Measurements from ENCODE around the gene PAPLN. TPM values are rescaled to one million over a fixed set of nuclear protein-coding genes. Genes with fewer than 3 reads are reported as not detected.

Gene PAPLN
- total RNA-seq, 1 experiment from 2014 or later, result 9.6 TPM

DNA sequence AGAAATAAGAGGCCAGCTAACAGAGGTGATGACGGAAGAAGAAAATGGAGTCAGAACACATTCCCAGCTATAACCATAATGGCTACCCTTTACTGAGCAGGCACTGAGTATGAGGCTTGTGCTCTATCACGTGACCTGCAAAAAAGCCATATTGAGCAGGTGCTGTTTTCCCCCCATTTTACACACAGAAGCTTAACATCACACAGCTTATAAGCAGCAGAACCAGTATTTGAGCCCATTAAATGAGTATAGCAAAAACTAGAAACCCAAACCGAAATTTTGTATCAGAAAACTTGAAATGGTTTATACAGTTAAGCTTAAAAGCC is 28.4 kb downstream of the PAPLN start (continued):
- TF ChIP-seq, protein P1, sequence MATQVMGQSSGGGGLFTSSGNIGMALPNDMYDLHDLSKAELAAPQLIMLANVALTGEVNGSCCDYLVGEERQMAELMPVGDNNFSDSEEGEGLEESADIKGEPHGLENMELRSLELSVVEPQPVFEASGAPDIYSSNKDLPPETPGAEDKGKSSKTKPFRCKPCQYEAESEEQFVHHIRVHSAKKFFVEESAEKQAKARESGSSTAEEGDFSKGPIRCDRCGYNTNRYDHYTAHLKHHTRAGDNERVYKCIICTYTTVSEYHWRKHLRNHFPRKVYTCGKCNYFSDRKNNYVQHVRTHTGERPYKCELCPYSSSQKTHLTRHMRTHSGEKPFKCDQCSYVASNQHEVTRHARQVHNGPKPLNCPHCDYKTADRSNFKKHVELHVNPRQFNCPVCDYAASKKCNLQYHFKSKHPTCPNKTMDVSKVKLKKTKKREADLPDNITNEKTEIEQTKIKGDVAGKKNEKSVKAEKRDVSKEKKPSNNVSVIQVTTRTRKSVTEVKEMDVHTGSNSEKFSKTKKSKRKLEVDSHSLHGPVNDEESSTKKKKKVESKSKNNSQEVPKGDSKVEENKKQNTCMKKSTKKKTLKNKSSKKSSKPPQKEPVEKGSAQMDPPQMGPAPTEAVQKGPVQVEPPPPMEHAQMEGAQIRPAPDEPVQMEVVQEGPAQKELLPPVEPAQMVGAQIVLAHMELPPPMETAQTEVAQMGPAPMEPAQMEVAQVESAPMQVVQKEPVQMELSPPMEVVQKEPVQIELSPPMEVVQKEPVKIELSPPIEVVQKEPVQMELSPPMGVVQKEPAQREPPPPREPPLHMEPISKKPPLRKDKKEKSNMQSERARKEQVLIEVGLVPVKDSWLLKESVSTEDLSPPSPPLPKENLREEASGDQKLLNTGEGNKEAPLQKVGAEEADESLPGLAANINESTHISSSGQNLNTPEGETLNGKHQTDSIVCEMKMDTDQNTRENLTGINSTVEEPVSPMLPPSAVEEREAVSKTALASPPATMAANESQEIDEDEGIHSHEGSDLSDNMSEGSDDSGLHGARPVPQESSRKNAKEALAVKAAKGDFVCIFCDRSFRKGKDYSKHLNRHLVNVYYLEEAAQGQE (IDR thresholded peaks at IDR 0.05; ENCODE audit: low read depth), result no peak
- TF ChIP-seq, protein P2, sequence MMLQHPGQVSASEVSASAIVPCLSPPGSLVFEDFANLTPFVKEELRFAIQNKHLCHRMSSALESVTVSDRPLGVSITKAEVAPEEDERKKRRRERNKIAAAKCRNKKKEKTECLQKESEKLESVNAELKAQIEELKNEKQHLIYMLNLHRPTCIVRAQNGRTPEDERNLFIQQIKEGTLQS (IDR thresholded peaks at IDR 0.05), result no peak
- no peak for TF ChIP-seq SRF (IDR thresholded peaks at IDR 0.05; ENCODE audit: low read depth)
- TF ChIP-seq ZFX (IDR thresholded peaks at IDR 0.05), result no peak
- TF ChIP-seq CBX3 (IDR thresholded peaks at IDR 0.05; ENCODE audit: low read depth), result no peak
- no peak for TF ChIP-seq RAD21 (IDR thresholded peaks at IDR 0.05; ENCODE audit: low read depth)
- no peak for TF ChIP-seq CEBPB (IDR thresholded peaks at IDR 0.05; ENCODE audit: low read depth)
- no peak for TF ChIP-seq ZNF274 (IDR thresholded peaks at IDR 0.05; ENCODE audit: low read depth, low read length)
- TF ChIP-seq EZH2phosphoT487 (IDR thresholded peaks at IDR 0.05; ENCODE audit: borderline replicate concordance), result no peak

GRCh38 chr14:73266317-73266716 is 29.0 kb downstream of the PAPLN start:
- RAD21 ChIA-PET (ENCODE audit: low non-redundant PET in 1 of 2, low total read pairs in 2 of 2, uncharacterized antibody in 2 of 2, unreplicated experiment in 2 of 2), result no interaction called here
- no peaks in the 10 kb centered on the region for H3K79me2 ChIP-seq (ENCODE audit: insufficient read depth, low read length)
- intact Hi-C loops (cut with micrococcal nuclease), result no loop called here
- H3K4me1 ChIP-seq (ENCODE audit: control insufficient read depth in 1 of 2, insufficient read depth in 2 of 2, low read length in 2 of 2), result no peaks in the 10 kb centered on the region
- H3K36me3 ChIP-seq (ENCODE audit: control insufficient read depth in 1 of 2, insufficient read depth in 2 of 2, low read length in 2 of 2), result no peaks in the 10 kb centered on the region
- H3K9me3 ChIP-seq (ENCODE audit: control insufficient read depth in 1 of 2, insufficient read depth in 1 of 2, low read depth in 1 of 2, low read length in 2 of 2), result no peaks in the 10 kb centered on the region
- DNase-seq (ENCODE audit: low read depth, low spot score) (no peak), ATAC-seq (no peak)
- H3K4me3 ChIP-seq (replicated peaks in 1 of 2; ENCODE audit: low read depth in 1 of 2, low read length in 2 of 2), result no peak overlapping the region
- TF ChIP-seq, protein P3, sequence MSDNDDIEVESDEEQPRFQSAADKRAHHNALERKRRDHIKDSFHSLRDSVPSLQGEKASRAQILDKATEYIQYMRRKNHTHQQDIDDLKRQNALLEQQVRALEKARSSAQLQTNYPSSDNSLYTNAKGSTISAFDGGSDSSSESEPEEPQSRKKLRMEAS (IDR thresholded peaks at IDR 0.05), result no peak
- TF ChIP-seq SRF (IDR thresholded peaks at IDR 0.05; ENCODE audit: low read depth), result no peak
- no peak for TF ChIP-seq RAD21 (IDR thresholded peaks at IDR 0.05; ENCODE audit: low read depth)
- TF ChIP-seq ELF1 (IDR thresholded peaks at IDR 0.05; ENCODE audit: borderline replicate concordance, low read depth), result no peak
- no peak for TF ChIP-seq SIN3A (IDR thresholded peaks at IDR 0.05; ENCODE audit: low read depth)
- no peak for TF ChIP-seq TCF7L2 (IDR thresholded peaks at IDR 0.05; ENCODE audit: borderline replicate concordance, extremely low read depth, insufficient read depth, insufficient read length)
- H3K9me2 ChIP-seq (ENCODE audit: insufficient read depth), result no peaks in the 10 kb centered on the region
- CTCF ChIA-PET, result interaction anchor here (0.6 to 1.4 kb wide), 2 partner anchors 20 to 93 kb away, joined by 3 to 4 read pairs; no protein-coding TSS in a partner anchor
- POLR2A ChIA-PET, result no interaction called here
- no peaks in the 10 kb centered on the region for H3K27me3 ChIP-seq (ENCODE audit: insufficient read depth, low read length)
- H2AFZ ChIP-seq (ENCODE audit: low read depth, low read length, poor library complexity, severe bottlenecking), result no peak overlapping the region
- H4K20me1 ChIP-seq (ENCODE audit: insufficient read depth), result no peaks in the 10 kb centered on the region
- H3K4me2 ChIP-seq (ENCODE audit: low read length), result no peak overlapping the region
- H3K9ac ChIP-seq (ENCODE audit: low read length), result no peak overlapping the region
- no TSS peak for BruUV-seq (replicated peaks)
- no peak overlapping the region for H3K27ac ChIP-seq (ENCODE audit: low read depth, low read length)
